ENCODE results near the gene SARS1.

DNA sequence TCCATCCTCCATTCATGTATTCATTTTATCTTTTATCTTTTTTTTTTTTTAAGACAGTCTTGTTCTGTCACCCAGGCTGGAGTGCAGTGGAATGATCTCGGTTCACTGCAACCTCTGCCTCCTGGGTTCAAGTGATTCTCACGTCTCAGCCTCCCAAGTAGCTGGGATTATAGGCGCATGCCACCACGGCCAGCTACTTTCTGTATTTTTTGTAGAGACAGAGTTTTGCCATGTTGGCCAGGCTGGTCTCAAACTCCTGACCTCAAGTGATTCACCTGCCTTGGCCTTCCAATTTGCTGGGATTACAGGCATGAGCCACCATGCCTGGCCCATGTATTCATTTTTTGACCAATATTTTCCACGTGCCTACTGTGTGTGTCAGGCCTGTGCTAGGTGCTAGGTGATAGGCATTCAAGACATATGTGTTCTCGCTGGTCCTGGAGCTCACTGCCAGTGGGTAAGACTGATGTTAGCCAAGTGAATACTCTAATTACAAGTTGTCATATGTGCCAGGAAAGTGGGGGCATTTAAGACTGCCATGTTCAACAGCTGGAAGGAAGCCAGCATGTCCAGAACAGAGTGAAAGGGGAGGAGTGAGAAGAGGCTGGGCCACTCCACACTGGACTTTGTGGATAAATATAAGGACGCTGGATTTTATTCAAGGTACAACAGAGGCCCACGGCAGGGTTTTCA lies 30.3 kb downstream of the SARS1 start:
- TF ChIP-seq, protein P1, sequence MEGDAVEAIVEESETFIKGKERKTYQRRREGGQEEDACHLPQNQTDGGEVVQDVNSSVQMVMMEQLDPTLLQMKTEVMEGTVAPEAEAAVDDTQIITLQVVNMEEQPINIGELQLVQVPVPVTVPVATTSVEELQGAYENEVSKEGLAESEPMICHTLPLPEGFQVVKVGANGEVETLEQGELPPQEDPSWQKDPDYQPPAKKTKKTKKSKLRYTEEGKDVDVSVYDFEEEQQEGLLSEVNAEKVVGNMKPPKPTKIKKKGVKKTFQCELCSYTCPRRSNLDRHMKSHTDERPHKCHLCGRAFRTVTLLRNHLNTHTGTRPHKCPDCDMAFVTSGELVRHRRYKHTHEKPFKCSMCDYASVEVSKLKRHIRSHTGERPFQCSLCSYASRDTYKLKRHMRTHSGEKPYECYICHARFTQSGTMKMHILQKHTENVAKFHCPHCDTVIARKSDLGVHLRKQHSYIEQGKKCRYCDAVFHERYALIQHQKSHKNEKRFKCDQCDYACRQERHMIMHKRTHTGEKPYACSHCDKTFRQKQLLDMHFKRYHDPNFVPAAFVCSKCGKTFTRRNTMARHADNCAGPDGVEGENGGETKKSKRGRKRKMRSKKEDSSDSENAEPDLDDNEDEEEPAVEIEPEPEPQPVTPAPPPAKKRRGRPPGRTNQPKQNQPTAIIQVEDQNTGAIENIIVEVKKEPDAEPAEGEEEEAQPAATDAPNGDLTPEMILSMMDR (IDR thresholded peaks at IDR 0.05; ENCODE audit: low read depth, low read length, missing input control) = no peak
- TF ChIP-seq EGR1 (IDR thresholded peaks at IDR 0.05; ENCODE audit: low read depth in 2 of 2) = no peak
- TF ChIP-seq SP1 (IDR thresholded peaks at IDR 0.05) = no peak
- no peak for TF ChIP-seq TAF1 (conservative IDR thresholded peaks at IDR 0.05)
- no peak for TF ChIP-seq FOXA2 (IDR thresholded peaks at IDR 0.05)
- TF ChIP-seq YY1 (IDR thresholded peaks at IDR 0.05) = no peak
- TF ChIP-seq, protein P2, sequence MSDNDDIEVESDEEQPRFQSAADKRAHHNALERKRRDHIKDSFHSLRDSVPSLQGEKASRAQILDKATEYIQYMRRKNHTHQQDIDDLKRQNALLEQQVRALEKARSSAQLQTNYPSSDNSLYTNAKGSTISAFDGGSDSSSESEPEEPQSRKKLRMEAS (IDR thresholded peaks at IDR 0.05) = no peak
